Erythroblast (primary cell): ENCODE measurements around the gene SGO1.
A peak's percentile ranks its signal among the peaks of the same experiment; 100 is the strongest.

Experiments used
- DNase-seq, 2 experiments: peaks; one replicate each; lab custom pipeline; 2025; lab: John Stamatoyannopoulos, UW
- GATA1 ChIP-seq: IDR thresholded peaks from 2 replicates; pipeline ENCODE4 v1.6.1; 2011; ENCODE audit warnings: low read depth, mild to moderate bottlenecking, control low read depth, low read length, moderate library complexity
- POLR2A ChIP-seq: IDR thresholded peaks from 2 replicates; pipeline ENCODE4 v1.6.1; 2011; ENCODE audit warnings: mild to moderate bottlenecking, low read length

SGO1 gene

GRCh38 chr3:20186600-20187004 lies 596 bp upstream of the SGO1 start:
- no peak for TF ChIP-seq POLR2A
- TF ChIP-seq GATA1 = no peak
- DNase-seq = peak in 1 of 2 experiments; percentile 42

- peak; percentile 54 to 67 for DNase-seq
- TF ChIP-seq GATA1 (no peak), POLR2A (no peak)
Observed at GRCh38 chr3:20185331-20185678, 701 bp downstream of the SGO1 start.

- TF ChIP-seq POLR2A (no peak), GATA1 (no peak)
- no peak for DNase-seq
Observed at GRCh38 chr3:20182206-20182605, 3.8 kb downstream of the SGO1 start.

- TF ChIP-seq GATA1 = no peak
- no peak for TF ChIP-seq POLR2A
Observed at GRCh38 chr3:20181276-20181675, 4.7 kb downstream of the SGO1 start.

GRCh38 chr3:20173844-20174410 lies 12.1 kb downstream of the SGO1 start:
- no peak for DNase-seq
- TF ChIP-seq POLR2A (no peak), GATA1 (no peak)

More at GRCh38 chr3:20181276-20181675, 4.7 kb downstream of the SGO1 start:
- DNase-seq = no peak

GRCh38 chr3:20161714-20162113 lies 24.3 kb downstream of the SGO1 start:
- no peak for DNase-seq
- TF ChIP-seq GATA1 (no peak), POLR2A (no peak)

GRCh38 chr3:20160230-20160629 lies 25.8 kb downstream of the SGO1 start:
- DNase-seq = no peak
- TF ChIP-seq GATA1 (no peak), POLR2A (no peak)

- no peak for DNase-seq
- TF ChIP-seq GATA1 = no peak
- TF ChIP-seq POLR2A = no peak
Observed at GRCh38 chr3:20154928-20155327, 31.1 kb downstream of the SGO1 start.

- no peak for DNase-seq
- TF ChIP-seq POLR2A (no peak), GATA1 (no peak)
Observed at GRCh38 chr3:20154078-20154477, 31.9 kb downstream of the SGO1 start.

GRCh38 chr3:20148466-20148865 lies 37.5 kb downstream of the SGO1 start:
- DNase-seq = no peak
- TF ChIP-seq GATA1 (no peak), POLR2A (no peak)

- no peak for DNase-seq
- TF ChIP-seq POLR2A (no peak), GATA1 (no peak)
Observed at GRCh38 chr3:20147361-20147760, 38.6 kb downstream of the SGO1 start.

GRCh38 chr3:20146301-20146700 lies 39.7 kb downstream of the SGO1 start:
- no peak for TF ChIP-seq POLR2A
- no peak for TF ChIP-seq GATA1
- no peak for DNase-seq

- TF ChIP-seq GATA1 = no peak
- no peak for TF ChIP-seq POLR2A
- DNase-seq = no peak
Observed at GRCh38 chr3:20145874-20146273, 40.1 kb downstream of the SGO1 start.

GRCh38 chr3:20143519-20143918 lies 42.5 kb downstream of the SGO1 start:
- no peak for DNase-seq
- TF ChIP-seq GATA1 (no peak), POLR2A (no peak)

- TF ChIP-seq POLR2A (no peak), GATA1 (no peak)
- no peak for DNase-seq
Observed at GRCh38 chr3:20142517-20142916, 43.5 kb downstream of the SGO1 start.
